HG02852 (cell line): ENCODE measurements around the gene CACNA1C.

Experiments used
- ATAC-seq: cut with Tn5 transposase; IDR thresholded peaks from one replicate; pipeline ENCODE4 v1.9.1; 2021; ENCODE audit warnings: mild to moderate bottlenecking, moderate library complexity; ENCODE audit not compliant: unreplicated experiment

Gene CACNA1C

GRCh38 chr12:2429032-2429431 is 376.2 kb downstream of the CACNA1C start:
- no peak for ATAC-seq

DNA sequence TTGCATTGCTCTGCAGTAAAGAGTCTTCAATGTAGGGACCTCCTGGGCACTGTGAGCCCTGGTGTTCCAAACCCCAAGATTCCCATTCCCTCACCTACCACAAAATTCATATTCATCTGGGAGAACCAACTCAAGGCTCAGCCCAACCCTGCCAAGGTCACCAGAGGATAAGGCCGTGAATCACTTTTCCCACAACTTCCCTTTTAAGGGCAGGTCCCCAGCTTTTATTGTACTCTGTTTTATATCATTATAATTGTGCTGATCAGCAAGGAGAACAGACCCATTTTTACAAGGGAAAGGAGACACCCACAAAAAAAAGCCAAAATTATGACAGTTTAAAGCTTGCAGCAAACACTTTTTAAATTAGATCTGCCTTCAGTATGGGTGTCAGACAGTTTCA is 379.0 kb downstream of the CACNA1C start:
- no peak for ATAC-seq

DNA sequence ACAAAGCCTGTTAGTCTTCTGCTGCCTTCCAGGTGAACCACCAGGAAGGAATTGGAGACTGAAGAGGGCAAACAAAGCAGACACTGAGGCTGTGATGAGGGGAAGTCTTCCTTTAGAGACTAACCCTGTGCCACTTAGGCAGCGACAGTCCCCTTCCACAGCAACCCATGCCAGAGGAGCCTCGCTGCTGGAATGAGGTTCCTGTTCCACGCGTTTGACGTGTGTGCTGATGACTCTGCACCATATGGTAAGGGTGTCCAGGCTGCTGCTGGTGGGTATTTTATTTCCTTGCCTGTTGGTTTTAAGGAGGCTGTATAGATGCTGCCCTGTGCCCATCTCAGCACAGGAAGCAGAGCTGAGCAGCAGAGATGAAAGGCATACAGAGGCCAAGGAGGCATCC is 380.1 kb downstream of the CACNA1C start:
- no peak for ATAC-seq

- no peak for ATAC-seq
These were observed 382.7 kb downstream of the CACNA1C start for GRCh38 chr12:2435511-2435910.

GRCh38 chr12:2439332-2440100 is 386.7 kb downstream of the CACNA1C start:
- no peak for ATAC-seq

GRCh38 chr12:2443776-2444175 is 391.0 kb downstream of the CACNA1C start:
- no peak for ATAC-seq

GRCh38 chr12:2445968-2446367 is 393.2 kb downstream of the CACNA1C start:
- no peak for ATAC-seq

DNA sequence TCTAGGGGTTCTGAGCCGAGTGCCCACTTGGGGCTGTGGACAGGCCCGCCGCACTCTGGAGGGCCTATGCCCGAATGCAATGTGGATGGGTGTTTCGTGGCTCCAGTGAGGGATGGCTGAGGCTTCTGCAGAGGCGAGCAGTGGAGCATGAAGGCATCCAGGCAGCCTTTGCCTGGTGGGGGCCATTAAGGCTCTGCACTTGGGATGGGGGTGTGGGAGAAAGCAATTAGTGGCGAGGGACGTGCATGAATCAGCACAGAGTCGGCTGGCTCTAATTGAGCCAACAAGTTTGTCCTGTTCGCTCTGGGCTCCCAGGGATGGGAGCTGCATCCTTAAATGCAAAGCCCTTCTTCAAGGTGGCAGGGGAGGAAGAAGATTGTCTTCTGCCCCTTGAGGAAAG is 395.1 kb downstream of the CACNA1C start:
- no peak for ATAC-seq

- ATAC-seq: no peak
These were observed 396.8 kb downstream of the CACNA1C start for GRCh38 chr12:2449586-2449985.

GRCh38 chr12:2450553-2450952 is 397.8 kb downstream of the CACNA1C start:
- no peak for ATAC-seq

DNA sequence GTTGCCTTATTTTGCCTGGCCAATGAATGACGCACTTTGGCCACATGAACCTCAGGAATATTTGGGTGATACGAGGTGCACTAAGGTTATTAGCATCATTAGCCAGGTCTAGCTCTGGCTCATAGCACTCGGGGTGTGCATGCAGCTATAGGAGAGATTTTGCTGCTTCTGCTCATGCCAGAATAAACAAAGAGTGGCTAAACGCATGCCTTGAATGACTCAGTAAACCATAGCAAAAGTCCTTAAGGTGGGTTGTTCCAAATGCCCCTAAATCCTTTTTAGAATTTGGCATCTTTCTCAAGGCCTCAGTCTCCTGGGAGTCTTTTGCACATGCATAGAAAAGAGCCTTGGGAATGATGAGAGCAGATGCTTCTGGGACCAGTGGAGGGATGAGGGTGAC is 398.2 kb downstream of the CACNA1C start:
- no peak for ATAC-seq

DNA sequence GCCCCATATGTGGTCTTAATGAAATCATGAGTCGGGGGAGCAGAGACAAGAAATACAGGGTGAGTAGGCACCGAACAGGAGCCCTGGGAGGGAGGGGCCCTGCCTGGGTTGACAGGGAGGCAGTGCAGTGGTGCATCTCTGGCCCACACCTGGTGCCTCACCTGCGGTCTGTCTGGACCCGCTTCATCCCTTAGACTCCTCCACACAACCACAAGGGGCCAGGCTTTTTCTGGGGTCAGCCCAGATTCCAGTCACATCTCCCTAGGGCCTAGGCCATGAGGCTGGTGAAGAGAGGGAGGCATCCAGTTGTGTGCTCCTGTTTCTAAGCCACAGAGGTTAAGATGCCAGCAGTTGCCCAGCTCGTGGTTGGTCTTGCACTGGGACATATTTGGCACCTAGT is 398.7 kb downstream of the CACNA1C start:
- ATAC-seq: no peak

DNA sequence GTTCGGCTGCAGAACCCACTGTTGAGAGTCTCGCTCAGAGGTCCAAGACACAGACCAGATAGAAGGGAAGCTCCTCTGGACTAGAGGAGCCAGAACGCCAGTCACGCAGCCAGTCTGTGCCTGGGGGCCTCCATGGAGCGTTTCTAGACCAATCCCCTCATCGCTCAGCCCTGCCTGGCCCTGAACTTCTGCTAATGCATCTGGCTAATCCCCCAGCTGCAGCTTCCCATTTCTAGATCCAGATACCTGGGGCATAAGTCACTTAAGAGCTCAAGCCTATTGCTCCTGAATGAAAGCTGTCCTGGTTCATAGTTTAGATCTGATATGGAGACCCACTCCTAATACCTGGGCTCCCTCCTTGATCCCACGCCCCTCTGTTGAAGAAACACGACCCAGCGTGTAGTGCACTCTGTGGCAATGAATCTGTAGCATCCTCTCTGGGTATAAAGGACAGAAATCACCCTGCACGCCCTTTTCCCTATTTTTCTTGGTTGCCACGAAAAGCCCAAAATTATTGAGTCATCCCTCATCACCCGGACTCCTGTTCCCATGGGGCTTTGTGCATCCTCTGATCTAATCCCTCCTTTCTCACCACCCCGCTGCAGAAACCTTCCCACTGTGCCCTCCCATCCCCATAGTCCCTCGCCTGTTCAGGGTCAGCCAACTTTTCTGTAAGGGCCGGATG is 400.4 kb downstream of the CACNA1C start:
- ATAC-seq: no peak

DNA sequence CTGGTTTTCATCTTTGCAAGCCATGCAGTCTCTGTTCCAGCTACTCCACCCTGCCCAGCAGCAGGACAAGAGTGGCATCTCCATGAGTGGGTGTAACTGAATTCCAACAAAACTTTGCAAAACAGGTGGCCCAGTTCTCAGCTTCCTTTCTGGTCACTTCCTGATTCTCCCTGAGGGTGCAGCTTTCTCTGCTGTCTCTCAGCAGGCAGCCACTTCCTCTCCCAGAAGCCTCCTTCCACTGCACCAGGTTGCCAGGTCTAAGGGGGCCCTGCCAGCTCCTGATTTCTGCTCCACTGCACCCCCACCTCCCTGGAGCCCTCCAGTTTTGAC is 400.9 kb downstream of the CACNA1C start:
- no peak for ATAC-seq

DNA sequence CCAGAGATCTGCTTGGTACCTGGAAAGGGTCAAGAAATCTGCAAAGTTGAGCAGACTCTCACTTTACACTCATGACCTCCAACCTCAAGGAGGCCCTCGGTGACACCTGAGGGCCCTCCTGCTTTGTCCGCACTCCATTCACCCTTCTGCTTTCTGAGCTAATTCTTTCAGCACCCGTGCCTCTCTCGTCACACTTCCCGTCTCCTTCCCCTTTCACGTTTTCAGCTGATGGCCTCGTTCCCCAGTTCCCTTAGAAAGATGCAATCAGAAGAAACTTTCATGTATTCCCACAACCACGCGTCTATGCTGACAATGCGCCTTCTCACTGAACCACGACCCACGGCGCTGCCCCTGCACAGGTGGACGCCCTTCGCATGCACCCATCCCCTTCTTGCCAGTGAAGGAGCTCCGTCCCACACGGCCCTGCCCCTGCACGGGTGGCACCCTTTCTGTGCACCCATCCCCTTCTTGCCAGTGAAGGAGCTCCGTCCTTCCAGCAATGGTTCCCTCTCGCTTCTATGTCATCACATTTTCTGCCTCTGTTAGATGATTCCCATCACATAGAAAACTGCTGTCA is 401.9 kb downstream of the CACNA1C start:
- ATAC-seq: no peak

GRCh38 chr12:2455410-2455809 is 402.6 kb downstream of the CACNA1C start:
- no peak for ATAC-seq

DNA sequence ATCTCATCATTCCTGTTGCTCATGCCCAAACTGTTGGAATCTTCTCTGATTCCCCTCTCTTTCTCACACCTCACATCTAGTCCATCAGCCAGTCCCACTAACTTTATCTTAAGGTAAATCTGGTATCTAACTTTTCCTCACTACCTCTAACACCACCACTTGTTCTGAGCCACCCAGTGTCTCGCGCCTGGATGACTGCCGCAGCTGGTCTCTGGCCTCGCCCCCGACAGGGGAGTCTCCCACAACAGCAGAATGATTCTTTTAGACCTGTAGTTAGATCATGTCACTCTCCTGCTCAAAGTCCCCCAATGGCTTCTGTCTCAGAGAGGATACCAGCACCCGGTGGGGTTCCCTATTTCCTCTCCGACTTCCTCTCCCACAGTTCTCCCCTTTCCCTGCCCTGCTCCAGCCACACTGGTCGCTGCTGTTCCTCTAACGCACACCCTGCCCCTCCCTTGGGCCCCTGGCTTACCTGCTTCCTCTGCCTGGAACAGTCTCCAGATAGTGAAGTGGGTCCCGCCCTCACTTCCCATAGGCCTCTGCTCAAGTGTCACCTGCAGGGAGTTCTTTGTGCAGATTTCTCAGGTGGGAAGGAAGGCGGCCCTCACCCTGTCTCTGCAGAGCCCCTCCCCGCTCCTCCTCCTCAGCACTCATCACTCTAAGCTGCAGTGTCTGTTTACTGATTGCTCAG is 403.5 kb downstream of the CACNA1C start:
- ATAC-seq: no peak

DNA sequence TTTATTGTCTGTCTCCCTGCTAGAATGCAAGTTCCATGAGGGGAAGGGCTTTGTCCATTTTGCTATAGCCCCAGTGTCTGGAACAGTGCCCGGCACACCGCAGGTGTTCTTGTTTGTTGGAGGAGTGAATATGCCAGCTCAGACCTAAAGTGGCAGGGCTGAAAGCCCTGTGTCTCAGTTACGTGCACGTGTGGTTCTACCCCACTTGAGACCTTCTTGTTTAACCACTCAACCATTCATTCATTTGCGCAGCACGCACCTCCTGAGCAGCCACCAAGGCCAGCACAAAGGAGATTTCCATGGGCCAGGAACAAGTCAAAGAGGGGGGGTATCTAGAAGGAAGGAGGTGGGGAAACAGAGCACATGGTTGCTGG is 404.0 kb downstream of the CACNA1C start:
- ATAC-seq: no peak

GRCh38 chr12:2457215-2457932 is 404.6 kb downstream of the CACNA1C start:
- ATAC-seq: no peak

DNA sequence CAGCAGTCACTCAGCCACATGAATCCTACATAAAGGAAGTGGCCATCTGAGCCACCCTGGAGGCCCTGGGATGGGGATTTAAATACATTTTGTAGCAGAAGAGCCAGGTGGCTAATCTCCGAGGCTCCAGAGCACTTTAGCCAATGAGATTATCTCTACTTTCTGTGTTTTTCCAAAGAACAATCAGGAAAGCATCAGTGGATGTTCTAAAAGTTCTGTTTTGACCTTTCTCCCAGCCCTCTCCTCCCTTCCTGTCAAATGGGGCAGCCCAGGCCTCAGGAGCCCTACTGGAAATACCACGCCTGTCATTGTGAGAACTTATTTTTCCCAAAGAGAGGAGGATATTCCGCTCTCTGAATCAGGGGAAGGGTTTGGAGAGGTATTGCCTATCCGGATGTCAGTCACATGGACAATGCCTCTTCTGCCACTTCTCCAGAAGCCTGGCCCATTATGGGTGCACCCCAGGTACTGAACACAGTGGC is 405.2 kb downstream of the CACNA1C start:
- no peak for ATAC-seq

GRCh38 chr12:2460051-2460670 is 407.4 kb downstream of the CACNA1C start:
- no peak for ATAC-seq
